Fibroblast of lung (primary cell): ENCODE results near the gene DUOX2. TPM values are rescaled to one million over a fixed set of nuclear protein-coding genes. Genes with fewer than 3 reads are reported as not detected.
"Not testable (repeated sequence)": the region's sequence is repeated elsewhere in the genome, so short reads cannot be mapped to it uniquely, and the experiment has no call there.

ENCODE experiments used
- DNase-seq, 2 donors: peaks; one replicate each; pipeline versions ENCODE4 v3.0.0 to v3.0.0-alpha.2; 2010; ENCODE audit warnings: low read depth in 2 of 2
- H2AFZ ChIP-seq: 2 replicates; pipeline ENCODE4 v1.5.1; 2012; ENCODE audit warnings: low read length, control low read depth, inconsistent platforms
- H3K27ac ChIP-seq: 2 replicates; pipeline ENCODE4 v1.5.1; 2011; ENCODE audit warnings: low read length, control low read depth; ENCODE audit not compliant: insufficient read depth
- H3K27me3 ChIP-seq: 2 replicates; pipeline ENCODE4 v1.5.1; 2011; ENCODE audit warnings: mild to moderate bottlenecking, low read length; ENCODE audit not compliant: control insufficient read depth, insufficient read depth
- H3K36me3 ChIP-seq: 2 replicates; pipeline ENCODE4 v1.5.1; 2011; ENCODE audit warnings: low read length; ENCODE audit not compliant: control insufficient read depth, insufficient read depth
- H3K4me1 ChIP-seq: 2 replicates; pipeline ENCODE4 v1.5.1; 2011; ENCODE audit warnings: low read length; ENCODE audit not compliant: control insufficient read depth, insufficient read depth; ENCODE audit errors: extremely low read depth
- H3K4me2 ChIP-seq: 2 replicates; pipeline ENCODE4 v1.5.1; 2011; ENCODE audit warnings: low read length, control low read depth; ENCODE audit not compliant: insufficient read depth; ENCODE audit errors: extremely low read depth
- H3K4me3 ChIP-seq, 4 experiments: fragments of 200-600 bp in 1 of 4; sonication (generic) in 1 of 4; replicated peaks in 1 of 4; 2 replicates each; pipeline ENCODE4 v1.5.1; 2011 to 2016; ENCODE audit warnings: low read length in 4 of 4, low read depth in 3 of 4, mild to moderate bottlenecking in 3 of 4, control low read depth in 2 of 4, inconsistent platforms in 1 of 4, mixed read lengths in 1 of 4; ENCODE audit not compliant: insufficient read depth in 1 of 4; ENCODE audit errors: control extremely low read depth in 1 of 4
- H3K79me2 ChIP-seq: 2 replicates; pipeline ENCODE4 v1.5.1; 2012; ENCODE audit warnings: mild to moderate bottlenecking, low read length, inconsistent platforms; ENCODE audit not compliant: control insufficient read depth, insufficient read depth
- H3K9ac ChIP-seq: 2 replicates; pipeline ENCODE4 v1.5.1; 2011; ENCODE audit warnings: mild to moderate bottlenecking, low read length, control low read depth; ENCODE audit not compliant: insufficient read depth
- H3K9me3 ChIP-seq: 2 replicates; pipeline ENCODE4 v1.5.1; 2012; ENCODE audit warnings: low read depth, low read length; ENCODE audit not compliant: control insufficient read depth, insufficient read depth
- H4K20me1 ChIP-seq: 2 replicates; pipeline ENCODE4 v1.5.1; 2011; ENCODE audit warnings: low read length; ENCODE audit not compliant: control insufficient read depth, insufficient read depth; ENCODE audit errors: extremely low read depth
- CTCF ChIP-seq, 2 donors: IDR thresholded peaks in 1 of 2; conservative IDR thresholded peaks in 1 of 2; 1 replicate in 1 of 2; 2 replicates in 1 of 2; pipeline ENCODE4 v1.5.1; 2011 to 2012; ENCODE audit warnings: low read length in 2 of 2, control low read depth in 1 of 2, inconsistent platforms in 1 of 2, low read depth in 1 of 2, mild to moderate bottlenecking in 1 of 2
- EZH2 ChIP-seq: IDR thresholded peaks from 2 replicates; pipeline ENCODE4 v1.5.1; 2012; ENCODE audit warnings: low read length, control low read depth, mild to moderate bottlenecking; ENCODE audit errors: missing control alignments
- polyA plus RNA-seq, 2 donors: library from polyadenylated mRNA; depleted of rRNA in 1 of 2; stranded (reverse) in 1 of 2; unstranded in 1 of 2; fragments of >200 nt; gene quantifications; 2 replicates each; pipeline ENCODE4 v1.2.1, GENCODE V29; 2011 to 2012; ENCODE audit warnings: missing spikeins in 1 of 2
- total RNA-seq: library from RNA; depleted of rRNA; stranded (reverse); fragments of >200 nt; gene quantifications from 2 replicates; pipeline ENCODE4 v1.2.1, GENCODE V29; 2014

DUOX2 gene
- total and polyA plus RNA-seq, 2 donors (not counting 1 experiment from before 2014, with no cell fraction given), result not detected

- not testable (repeated sequence) for H3K9ac ChIP-seq, H3K4me1 ChIP-seq, H3K36me3 ChIP-seq, H3K4me2 ChIP-seq, H4K20me1 ChIP-seq, H3K9me3 ChIP-seq, DNase-seq, H3K79me2 ChIP-seq, H3K4me3 ChIP-seq, H2AFZ ChIP-seq, H3K27ac ChIP-seq, H3K27me3 ChIP-seq
These were observed 55.0 kb downstream of the DUOX2 start for GRCh38 chr15:45058690-45059675.

DNA sequence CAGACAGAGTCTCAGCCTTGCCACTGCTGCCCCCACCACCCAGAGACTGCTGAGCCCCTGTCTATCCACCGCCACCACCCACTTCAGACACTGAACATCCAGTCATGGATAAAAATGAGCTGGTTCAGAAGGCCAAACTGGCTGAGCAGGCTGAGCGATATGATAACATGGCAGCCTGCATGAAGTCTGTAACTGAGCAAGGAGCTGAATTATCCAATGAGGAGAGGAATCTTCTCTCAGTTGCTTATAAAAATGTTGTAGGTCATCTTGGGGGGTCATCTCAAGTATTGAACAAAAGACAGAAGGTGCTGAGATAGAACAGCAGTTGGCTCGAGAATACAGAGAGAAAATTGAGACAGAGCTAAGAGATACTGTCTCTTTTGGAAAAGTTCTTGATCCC lies 61.3 kb downstream of the DUOX2 start:
- H3K36me3 ChIP-seq, H3K9ac ChIP-seq, H3K79me2 ChIP-seq, H3K27me3 ChIP-seq, H4K20me1 ChIP-seq, H3K4me2 ChIP-seq, DNase-seq, H2AFZ ChIP-seq, H3K4me3 ChIP-seq, H3K4me1 ChIP-seq, H3K27ac ChIP-seq, H3K9me3 ChIP-seq: not testable (repeated sequence)

GRCh38 chr15:45050587-45050986 lies 63.4 kb downstream of the DUOX2 start:
- H3K4me1 ChIP-seq, result no peaks in the 10 kb centered on the region
- no peak for DNase-seq
- H4K20me1 ChIP-seq, result no peaks in the 10 kb centered on the region

More at GRCh38 chr15:45050587-45050986, 63.4 kb downstream of the DUOX2 start:
- no peak overlapping the region for H3K4me3 ChIP-seq
- H3K4me2 ChIP-seq, result no peak overlapping the region
- no peak overlapping the region for H2AFZ ChIP-seq
- H3K27ac ChIP-seq, result no peak overlapping the region
- no peaks in the 10 kb centered on the region for H3K79me2 ChIP-seq
- no peak for TF ChIP-seq EZH2
- no peak for TF ChIP-seq CTCF (conservative IDR thresholded peaks at IDR 0.05 in 1 of 2, IDR thresholded peaks at IDR 0.05 in 1 of 2; ENCODE audit: low read depth in 1 of 2, low read length in 2 of 2)
- no peaks in the 10 kb centered on the region for H3K27me3 ChIP-seq
- no peaks in the 10 kb centered on the region for H3K9me3 ChIP-seq
- no peak overlapping the region for H3K9ac ChIP-seq
- no peaks in the 10 kb centered on the region for H3K36me3 ChIP-seq
